Kidney capillary endothelial cell (primary cell): ENCODE results near the gene C9orf72.
"Not testable (repeated sequence)": the region's sequence is repeated elsewhere in the genome, so short reads cannot be mapped to it uniquely, and the experiment has no call there.

ENCODE experiments used
- DNase-seq: peaks from one replicate; pipeline ENCODE4 v3.0.0-alpha.2; 2018; ENCODE audit warnings: low spot score

Gene C9orf72

GRCh38 chr9:27572918-27573633, at the start of gene C9orf72:
TSS of gene C9orf72 (minus strand) at chr9:27573481. CDS start at chr9:27567120, 6,361 bp downstream.
- DNase-seq: peak; percentile 43

DNA sequence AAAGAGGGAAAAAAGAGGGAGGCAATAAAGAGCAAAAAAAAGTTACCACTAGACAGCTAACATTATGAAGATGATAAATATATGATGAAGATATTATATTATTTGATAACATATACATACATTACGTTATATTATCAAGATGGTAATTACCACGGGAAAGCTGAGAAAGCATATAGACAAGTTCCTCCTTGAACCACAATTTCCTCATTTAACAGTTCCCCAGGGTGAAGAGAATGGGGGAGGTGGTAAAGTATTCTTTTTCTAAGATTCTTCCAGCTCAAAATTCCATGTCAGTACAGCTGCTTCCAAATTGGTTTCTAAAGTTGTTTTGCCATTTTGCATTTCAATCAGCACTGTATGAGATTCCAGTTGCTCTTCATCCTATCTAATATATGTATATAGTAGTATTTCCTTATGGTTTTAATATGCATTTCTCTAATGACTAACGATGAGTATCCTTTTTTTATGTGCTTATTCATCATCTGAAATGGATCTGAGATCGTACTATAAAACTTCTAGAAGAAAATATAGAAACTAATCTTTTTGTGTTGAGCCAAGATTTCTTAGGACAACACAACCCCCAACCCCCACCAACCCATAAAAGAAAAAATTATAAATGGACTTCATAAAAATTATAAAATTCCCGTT, 49.5 kb upstream of the C9orf72 start:
- no peak for DNase-seq

- DNase-seq: no peak
These were observed 46.5 kb upstream of the C9orf72 start for GRCh38 chr9:27619743-27620142.

- no peak for DNase-seq
These were observed 44.8 kb upstream of the C9orf72 start for GRCh38 chr9:27618066-27618465.

- no peak for DNase-seq
These were observed 41.3 kb upstream of the C9orf72 start for GRCh38 chr9:27614551-27614950.

GRCh38 chr9:27612036-27612435, 38.8 kb upstream of the C9orf72 start:
- DNase-seq: not testable (repeated sequence)

GRCh38 chr9:27610622-27611021, 37.3 kb upstream of the C9orf72 start:
- DNase-seq: no peak

- DNase-seq: no peak
These were observed 29.7 kb upstream of the C9orf72 start for GRCh38 chr9:27602954-27603353.

GRCh38 chr9:27602142-27602861, 29.0 kb upstream of the C9orf72 start:
- DNase-seq: no peak

DNA sequence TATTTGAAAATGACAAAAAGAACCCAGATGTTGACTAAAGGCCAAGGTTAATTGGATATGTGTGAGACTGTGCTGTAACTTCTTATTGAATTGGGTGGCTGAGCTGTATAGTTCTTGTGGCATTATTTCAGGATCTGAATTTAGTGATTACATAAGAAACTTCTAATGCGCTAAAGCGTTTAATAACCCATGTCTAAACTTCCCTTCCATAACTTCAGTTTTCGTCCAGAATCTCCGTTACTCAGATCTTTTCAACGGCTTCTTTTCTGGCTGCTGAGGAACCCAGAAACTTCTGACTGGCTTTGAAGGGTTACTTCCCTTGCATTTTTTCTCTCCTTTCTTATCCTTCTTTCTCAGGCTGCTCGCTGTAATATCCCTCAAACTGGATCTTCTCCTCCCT, 28.1 kb upstream of the C9orf72 start:
- no peak for DNase-seq

- no peak for DNase-seq
These were observed 27.0 kb upstream of the C9orf72 start for GRCh38 chr9:27600256-27600655.

- no peak for DNase-seq
These were observed 26.6 kb upstream of the C9orf72 start for GRCh38 chr9:27599870-27600238.

DNA sequence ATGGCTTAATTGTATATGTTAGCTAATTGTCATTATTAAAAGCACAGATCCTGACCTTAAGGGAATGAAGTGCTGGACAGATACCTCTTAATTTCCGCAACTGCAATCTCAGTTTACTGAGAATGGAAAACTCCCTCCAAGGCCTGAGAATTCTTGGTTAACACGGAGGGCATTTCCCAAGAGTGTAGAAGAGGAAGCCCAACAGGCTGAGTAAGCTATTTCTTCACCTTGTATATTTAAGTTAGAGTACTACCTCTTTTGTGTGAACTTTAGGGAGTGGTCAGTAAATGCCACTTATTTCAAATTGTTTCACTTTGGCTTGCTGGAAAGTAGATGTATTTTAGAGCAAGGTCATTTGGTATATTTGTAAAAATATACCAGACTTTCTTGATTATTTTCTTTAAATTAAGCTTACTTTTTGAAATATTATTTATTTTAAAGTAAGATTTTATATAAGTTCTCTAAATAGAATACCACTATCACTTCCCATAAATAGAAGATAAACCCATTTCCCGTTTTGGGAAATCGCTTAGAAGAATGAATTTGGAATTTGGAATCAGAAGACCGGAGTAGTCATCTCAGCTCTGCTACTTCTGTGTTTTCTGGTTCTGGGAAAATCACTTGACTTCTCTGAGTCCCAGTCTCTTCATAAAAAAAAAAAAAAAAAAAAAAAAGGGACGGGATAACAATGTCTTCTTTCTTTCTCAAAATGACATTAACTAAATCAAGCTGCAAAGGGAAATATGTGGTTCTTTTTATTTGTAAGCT, 26.0 kb upstream of the C9orf72 start:
- DNase-seq: no peak

GRCh38 chr9:27595733-27596132, 22.5 kb upstream of the C9orf72 start:
- no peak for DNase-seq

DNA sequence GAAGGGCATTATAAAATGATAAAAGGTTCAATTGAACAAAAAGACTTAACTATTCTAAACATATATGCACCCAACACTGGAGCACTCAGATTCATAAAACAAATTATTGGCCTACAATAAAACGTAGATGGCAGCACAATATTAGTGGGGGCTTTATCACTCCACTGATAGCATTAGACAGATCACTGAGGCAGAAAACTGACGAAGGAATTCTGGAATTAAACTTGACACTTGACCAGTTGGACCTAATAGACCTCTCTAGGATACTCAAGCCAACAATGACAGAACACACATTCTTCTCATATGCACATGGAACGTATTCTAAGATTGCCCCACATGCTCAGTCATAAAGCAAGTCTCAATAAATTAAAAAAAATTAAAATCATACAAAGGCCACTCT, 18.4 kb upstream of the C9orf72 start:
- no peak for DNase-seq

DNA sequence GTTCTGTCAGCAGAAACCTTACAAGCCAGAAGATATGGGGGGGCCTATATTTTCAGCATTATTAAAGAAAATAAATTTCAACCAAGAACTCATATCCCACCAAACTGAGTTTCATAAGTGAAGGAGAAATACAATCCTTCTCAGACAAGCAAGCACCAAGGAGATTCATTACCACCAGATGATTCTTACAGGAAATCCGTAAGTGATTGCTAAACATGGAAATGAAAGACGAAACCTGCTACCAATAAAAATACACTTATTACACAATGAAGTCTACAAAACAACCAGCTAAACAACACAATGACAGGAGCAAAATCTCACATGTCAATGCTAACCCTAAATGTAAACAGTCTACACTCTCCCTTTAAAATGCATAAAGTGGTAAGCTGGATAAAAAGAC, 17.8 kb upstream of the C9orf72 start:
- DNase-seq: no peak

DNA sequence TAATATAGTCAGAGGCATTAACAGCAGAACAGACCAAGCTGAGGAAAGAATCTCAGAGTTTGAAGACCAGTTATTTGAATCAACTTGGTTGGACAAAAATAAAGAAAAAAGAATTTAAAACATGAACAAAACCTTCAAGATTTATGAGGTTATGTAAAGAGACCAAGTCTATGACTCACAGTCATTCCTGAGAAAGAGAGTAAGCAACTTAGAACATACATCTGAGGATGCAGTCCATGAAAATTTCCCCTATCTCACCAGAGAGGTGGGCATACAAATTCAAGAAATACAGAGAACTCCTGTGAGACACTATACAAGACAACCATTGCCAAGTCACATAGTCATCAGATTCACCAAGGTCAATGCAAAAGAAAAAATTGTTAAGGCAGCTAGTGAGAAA, 17.4 kb upstream of the C9orf72 start:
- no peak for DNase-seq

- DNase-seq: no peak
These were observed 16.2 kb upstream of the C9orf72 start for GRCh38 chr9:27589462-27589861.

- DNase-seq: no peak
These were observed 13.0 kb upstream of the C9orf72 start for GRCh38 chr9:27586304-27586703.

DNA sequence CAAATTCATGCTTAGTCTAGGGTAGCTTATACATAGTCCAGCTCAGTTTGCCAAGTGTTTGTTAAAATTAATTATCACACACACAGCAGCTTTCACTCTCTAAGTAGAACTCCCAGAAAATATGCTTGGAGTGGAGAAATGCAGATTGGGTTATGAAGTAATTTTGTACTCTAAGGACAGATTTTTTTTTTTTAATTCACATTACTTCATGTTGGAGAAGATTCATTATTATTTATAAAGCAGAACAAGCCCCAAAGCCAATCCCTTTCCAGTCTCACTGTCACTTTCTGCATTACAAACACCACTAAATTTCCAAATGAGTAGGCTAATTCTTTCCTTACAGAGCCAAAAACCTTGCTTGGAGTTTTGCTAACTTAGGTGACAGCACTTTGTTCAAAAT, 11.7 kb upstream of the C9orf72 start:
- DNase-seq: no peak

- no peak for DNase-seq
These were observed 9.5 kb upstream of the C9orf72 start for GRCh38 chr9:27582794-27583193.

DNA sequence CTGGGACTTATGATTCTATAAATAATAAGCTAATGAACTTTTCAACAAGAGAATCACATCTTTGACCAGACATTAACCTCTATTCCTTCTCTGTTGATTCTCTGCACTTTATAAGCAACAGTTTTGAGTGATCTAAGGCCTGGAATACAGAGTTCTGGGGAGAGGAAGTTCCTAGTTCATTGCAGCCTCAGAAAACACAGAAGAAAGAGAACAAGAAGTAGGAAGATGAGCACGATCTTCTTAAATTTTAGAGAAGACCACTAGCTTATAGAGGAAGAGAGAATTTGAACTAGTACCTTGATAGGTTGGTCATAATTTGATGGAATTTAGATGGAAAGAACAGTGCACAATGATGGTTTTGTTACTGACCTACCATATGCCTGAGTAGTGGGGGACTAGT, 8.5 kb upstream of the C9orf72 start:
- DNase-seq: no peak
